HepG2 (cell line): ENCODE results near the gene HES1. TPM values are rescaled to one million over a fixed set of nuclear protein-coding genes. Genes with fewer than 3 reads are reported as not detected.

ENCODE experiments used
- ARID4A ChIP-seq: sonication (generic); formaldehyde crosslinking; IDR thresholded peaks from 2 replicates; pipeline ENCODE4 v1.5.0; 2020; ENCODE audit warnings: mild to moderate bottlenecking, missing genetic modification reagents, borderline replicate concordance
- CEBPZ ChIP-seq: IDR thresholded peaks from 2 replicates; pipeline ENCODE4 v1.6.1; 2012; ENCODE audit warnings: low read length, improper control_type of control experiment
- CREB1 ChIP-seq, 2 experiments: fragments of 450-650 bp in 1 of 2; IDR thresholded peaks; 2 replicates each; pipeline ENCODE4 v1.6.1; 2016 to 2017; ENCODE audit warnings: control low read depth in 1 of 2, mild to moderate bottlenecking in 1 of 2, missing compliant biosample characterization in 1 of 2, missing genetic modification characterization in 1 of 2
- E2F1 ChIP-seq: sonication (generic); formaldehyde crosslinking; IDR thresholded peaks from 2 replicates; pipeline ENCODE4 v1.5.0; 2020; ENCODE audit warnings: missing genetic modification reagents
- FOXA1 ChIP-seq, 2 experiments: fragments of 450-650 bp in 1 of 2; sonication (generic) in 1 of 2; formaldehyde crosslinking in 1 of 2; IDR thresholded peaks; 2 replicates each; pipeline versions ENCODE4 v1.4.0 to v1.6.1; 2016 to 2020; ENCODE audit warnings: missing genetic modification reagents in 1 of 2
- HCFC1 ChIP-seq: fragments of 150-350 bp; IDR thresholded peaks from 2 replicates; pipeline ENCODE4 v1.6.1; 2014; ENCODE audit warnings: low read depth, low read length
- NFKB2 ChIP-seq: sonication (generic); formaldehyde crosslinking; IDR thresholded peaks from 2 replicates; pipeline ENCODE4 v1.4.0; 2020; ENCODE audit warnings: missing genetic modification reagents, borderline replicate concordance
- NR0B2 ChIP-seq: sonication (generic); formaldehyde crosslinking; IDR thresholded peaks from 2 replicates; pipeline ENCODE4 v1.4.0; 2020; ENCODE audit warnings: mild to moderate bottlenecking, missing genetic modification reagents
- NR2F2 ChIP-seq: IDR thresholded peaks from 2 replicates; pipeline ENCODE4 v1.6.1; 2012; ENCODE audit warnings: low read depth, inconsistent platforms, borderline replicate concordance
- PHF21A ChIP-seq: sonication (generic); formaldehyde crosslinking; IDR thresholded peaks from 2 replicates; pipeline ENCODE4 v1.5.0; 2020; ENCODE audit warnings: mild to moderate bottlenecking, missing genetic modification reagents
- SPEN ChIP-seq: sonication (generic); formaldehyde crosslinking; IDR thresholded peaks from 2 replicates; pipeline ENCODE4 v1.5.1; 2020; ENCODE audit warnings: low read depth, mild to moderate bottlenecking, missing genetic modification reagents
- ZBTB25 ChIP-seq: IDR thresholded peaks from 2 replicates; pipeline ENCODE4 v1.6.1; 2018; ENCODE audit warnings: missing genetic modification reagents
- ZGPAT ChIP-seq: IDR thresholded peaks from 2 replicates; pipeline ENCODE4 v1.6.1; 2016; ENCODE audit warnings: mild to moderate bottlenecking
- ZNF253 ChIP-seq: sonication (generic); formaldehyde crosslinking; IDR thresholded peaks from 2 replicates; pipeline ENCODE4 v1.8.0; 2022; ENCODE audit warnings: mild to moderate bottlenecking, missing genetic modification reagents, borderline replicate concordance
- ZNF747 ChIP-seq: sonication (generic); formaldehyde crosslinking; IDR thresholded peaks from 2 replicates; pipeline ENCODE4 v1.8.1; 2023; ENCODE audit warnings: missing genetic modification reagents, mild to moderate bottlenecking, borderline replicate concordance
- polyA plus RNA-seq, 8 experiments: library from polyadenylated mRNA; depleted of rRNA in 3 of 8; stranded (reverse) in 7 of 8; unstranded in 1 of 8; fragments of >200 nt; fragmentation: Illumina TruSeq in 4 of 8; extraction: Trizol in 4 of 8; gene quantifications; 2 replicates each; pipeline versions ENCODE4 v1.2.1 to v1.2.3, GENCODE V29; 2011 to 2016; ENCODE audit warnings: low read depth in 4 of 8, missing spikeins in 1 of 8, mixed read lengths in 1 of 8; ENCODE audit not compliant: insufficient read depth in 1 of 8
- total RNA-seq, 5 experiments: library from RNA; depleted of rRNA; stranded (reverse); fragments of >200 nt; fragmentation: Illumina TruSeq; extraction: Trizol; gene quantifications; 2 replicates each; pipeline ENCODE4 v1.2.3, GENCODE V29; 2016; ENCODE audit warnings: low read depth in 1 of 5

The HES1 gene
- total and polyA plus RNA-seq, 2 of the 13 experiments (the other 11 are each of a cell fraction or from before 2014, with no cell fraction given) = 15.4 to 19.8 TPM

- TF ChIP-seq E2F1 (CRISPR knock-in tag) = no peak
- TF ChIP-seq FOXA1 (IDR thresholded peaks at IDR 0.05) = no peak
- TF ChIP-seq FOXA1 (CRISPR knock-in tag; IDR thresholded peaks at IDR 0.05) = peak; percentile 31; the same call in 1 of the 2 replicates
- TF ChIP-seq CEBPZ = no peak
- peak; percentile 28; the same call in 1 of the 2 replicates for TF ChIP-seq ARID4A (CRISPR knock-in tag)
- TF ChIP-seq ZNF747 (CRISPR knock-in tag) = no peak
- TF ChIP-seq PHF21A = peak; percentile 63; the same call in 1 of the 2 replicates
- peak; percentile 58; the same call in 1 of the 2 replicates for TF ChIP-seq ZGPAT (CRISPR knock-in tag)
- no peak for TF ChIP-seq NR0B2
- no peak for TF ChIP-seq SPEN
- TF ChIP-seq CREB1 (IDR thresholded peaks at IDR 0.05) = no peak
- TF ChIP-seq CREB1 (CRISPR knock-in tag; IDR thresholded peaks at IDR 0.05) = no peak
- no peak for TF ChIP-seq HCFC1
- no peak for TF ChIP-seq NR2F2
- no peak; the same call in 1 of the 2 replicates for TF ChIP-seq ZBTB25 (CRISPR knock-in tag)
- peak; percentile 53; the same call in 1 of the 2 replicates for TF ChIP-seq NFKB2 (CRISPR knock-in tag)
- no peak for TF ChIP-seq ZNF253 (CRISPR knock-in tag)
Observed at GRCh38 chr3:194161131-194162045, 25.4 kb downstream of the HES1 start (continued).
